Endothelial cell of umbilical vein (primary cell): Measurements from ENCODE around the gene SNAPC2. TPM values are rescaled to one million over a fixed set of nuclear protein-coding genes. Genes with fewer than 3 reads are reported as not detected.

Source experiments
- BruUV-seq: library from RNA; stranded (reverse); fragments of 400-500 nt; replicated peaks from 2 replicates; lab custom pipeline; 2021; lab: Mats Ljungman, UMichigan
- CTCF ChIA-PET: fragments of 300-600, 350-600 bp; sonication (Branson Sonifier 250); formaldehyde crosslinking; loops from one replicate; lab custom pipeline; 2021; ENCODE audit warnings: antibody characterized with exemption, inconsistent platforms; lab: Charles Lee
- POLR2A ChIA-PET: fragments of 300-600, 350-600 bp; sonication (Branson Sonifier 250); formaldehyde crosslinking; loops from one replicate; lab custom pipeline; 2021; ENCODE audit warnings: antibody characterized with exemption, inconsistent platforms; lab: Charles Lee
- DNase-seq: peaks from one replicate; pipeline ENCODE4 v3.0.0-alpha.2; 2011; ENCODE audit warnings: low read depth, low spot score
- FAIRE-seq: peaks from 2 replicates; lab custom pipeline; 2011; peaks lifted over from hg19 to GRCh38; lab: Jason Lieb, UNC
- H2AFZ ChIP-seq: 2 replicates; pipeline ENCODE4 v1.6.0; 2012; ENCODE audit warnings: low read depth, low read length, control low read depth, inconsistent platforms
- H3K27ac ChIP-seq: 2 replicates; pipeline ENCODE4 v1.5.1; 2011; ENCODE audit warnings: low read depth, mild to moderate bottlenecking, control low read depth, low read length, moderate library complexity; ENCODE audit not compliant: insufficient read depth
- H3K27me3 ChIP-seq, 2 experiments: 2 replicates each; pipeline versions ENCODE4 v1.6.0 to v1.6.1; 2011; ENCODE audit warnings: low read length in 2 of 2, mixed read lengths in 1 of 2; ENCODE audit not compliant: control insufficient read depth in 2 of 2, insufficient read depth in 2 of 2
- H3K36me3 ChIP-seq, 2 experiments: 2 replicates in 1 of 2; 3 replicates in 1 of 2; pipeline ENCODE4 v1.5.1; 2011; ENCODE audit warnings: low read length in 2 of 2, mild to moderate bottlenecking in 1 of 2, moderate library complexity in 1 of 2; ENCODE audit not compliant: control insufficient read depth in 2 of 2, insufficient read depth in 2 of 2; ENCODE audit errors: extremely low read depth in 1 of 2
- H3K4me1 ChIP-seq: 3 replicates; pipeline ENCODE4 v1.5.1; 2011; ENCODE audit warnings: mild to moderate bottlenecking, low read length; ENCODE audit not compliant: control insufficient read depth, insufficient read depth; ENCODE audit errors: extremely low read depth
- H3K4me2 ChIP-seq: 2 replicates; pipeline ENCODE4 v1.6.1; 2011; ENCODE audit warnings: low read length, control low read depth, mixed read lengths; ENCODE audit not compliant: insufficient read depth
- H3K4me3 ChIP-seq, 3 experiments: fragments of 200-600 bp in 1 of 3; sonication (generic), shearing (Covaris generic) in 1 of 3; replicated peaks in 1 of 3; 2 replicates each; pipeline ENCODE4 v1.5.1; 2011 to 2016; ENCODE audit warnings: control low read depth in 3 of 3, low read length in 3 of 3, mild to moderate bottlenecking in 2 of 3, inconsistent platforms in 1 of 3, low read depth in 1 of 3, moderate library complexity in 1 of 3; ENCODE audit not compliant: insufficient read depth in 1 of 3
- H3K79me2 ChIP-seq: 2 replicates; pipeline ENCODE4 v1.6.0; 2012; ENCODE audit warnings: low read length, inconsistent platforms; ENCODE audit not compliant: control insufficient read depth, insufficient read depth
- H3K9ac ChIP-seq: replicated peaks from 2 replicates; pipeline ENCODE3; 2011; ENCODE audit warnings: low read length, control low read depth; ENCODE audit not compliant: insufficient read depth; ENCODE audit errors: extremely low read depth
- H3K9me1 ChIP-seq: replicated peaks from 3 replicates; pipeline ENCODE4 v1.6.0; 2011; ENCODE audit warnings: mild to moderate bottlenecking, low read length; ENCODE audit not compliant: control insufficient read depth, insufficient read depth; ENCODE audit errors: extremely low read depth
- H3K9me3 ChIP-seq: replicated peaks from 2 replicates; pipeline ENCODE4 v1.5.1; 2012; ENCODE audit warnings: low read length, inconsistent platforms; ENCODE audit not compliant: control insufficient read depth, insufficient read depth
- H4K20me1 ChIP-seq: replicated peaks from 2 replicates; pipeline ENCODE3; 2011; ENCODE audit warnings: mild to moderate bottlenecking, low read length; ENCODE audit not compliant: control insufficient read depth, insufficient read depth; ENCODE audit errors: extremely low read depth
- EZH2 ChIP-seq: IDR thresholded peaks from 2 replicates; pipeline ENCODE4 v1.6.1; 2012; ENCODE audit warnings: borderline replicate concordance, low read depth, mild to moderate bottlenecking, moderate library complexity, low read length, inconsistent platforms; ENCODE audit not compliant: severe bottlenecking
- FOS ChIP-seq: IDR thresholded peaks from 2 replicates; pipeline ENCODE4 v1.6.1; 2011; ENCODE audit warnings: mild to moderate bottlenecking, low read length, moderate library complexity, borderline replicate concordance; ENCODE audit not compliant: insufficient read depth
- GATA2 ChIP-seq: IDR thresholded peaks from 2 replicates; pipeline ENCODE4 v1.7.0; 2011; ENCODE audit warnings: low read depth, mild to moderate bottlenecking, moderate library complexity, mixed read lengths, low read length; ENCODE audit not compliant: insufficient read length, insufficient read depth
- MYC ChIP-seq: IDR thresholded peaks from one replicate; pipeline ENCODE4 v1.6.1; 2011; ENCODE audit warnings: mild to moderate bottlenecking, low read depth, low read length
- POLR2A ChIP-seq: IDR thresholded peaks from 2 replicates; pipeline ENCODE4 v1.6.1; 2012; ENCODE audit warnings: low read depth, mild to moderate bottlenecking, control low read depth, low read length
- POLR2AphosphoS5 ChIP-seq: IDR thresholded peaks from 2 replicates; pipeline ENCODE4 v1.6.1; 2012; ENCODE audit warnings: low read depth, mild to moderate bottlenecking, control low read depth, low read length, moderate library complexity; ENCODE audit not compliant: insufficient read depth
- dilution Hi-C: fragments of 300-500 bp; cut with MboI; formaldehyde crosslinking; loops from one replicate; pipeline ENCODE4 v1.15.0; 2019; ENCODE audit warnings: low sequenced_read_pairs; ENCODE audit not compliant: extremely low pct_ligation_motif_present
- intact Hi-C: fragments of 100-400 bp; cut with micrococcal nuclease; formaldehyde crosslinking; loops from one replicate; pipeline ENCODE4 v1.10.0; 2022
- polyA plus RNA-seq, 4 experiments: library from polyadenylated mRNA; depleted of rRNA in 3 of 4; stranded (reverse) in 3 of 4; unstranded in 1 of 4; fragments of >200 nt; gene quantifications; 2 replicates each; pipeline versions ENCODE4 v1.2.1 to v1.2.3, GENCODE V29; 2011 to 2012; ENCODE audit warnings: missing spikeins in 1 of 4
- total RNA-seq: library from RNA; stranded (reverse); gene quantifications from 2 replicates; pipeline ENCODE4 v1.2.3, GENCODE V29; 2021
- TF ChIP-seq, protein P1 (sequence below): IDR thresholded peaks from 2 replicates; pipeline ENCODE4 v1.6.1; 2011; ENCODE audit not compliant: insufficient read depth, insufficient read length
- TF ChIP-seq, protein P2 (sequence below), 2 donors: IDR thresholded peaks; 1 replicate in 1 of 2; 2 replicates in 1 of 2; pipeline ENCODE4 v1.5.1; 2011; ENCODE audit warnings: low read length in 2 of 2, mild to moderate bottlenecking in 2 of 2, moderate library complexity in 2 of 2, control low read depth in 1 of 2, inconsistent platforms in 1 of 2, low read depth in 1 of 2; ENCODE audit not compliant: insufficient read depth in 1 of 2; ENCODE audit errors: extremely low read depth in 1 of 2

Gene SNAPC2
- total and polyA plus RNA-seq, 2 donors (not counting 3 experiments of a cell fraction or from before 2014, with no cell fraction given) = 23.7 to 25.8 TPM

DNA sequence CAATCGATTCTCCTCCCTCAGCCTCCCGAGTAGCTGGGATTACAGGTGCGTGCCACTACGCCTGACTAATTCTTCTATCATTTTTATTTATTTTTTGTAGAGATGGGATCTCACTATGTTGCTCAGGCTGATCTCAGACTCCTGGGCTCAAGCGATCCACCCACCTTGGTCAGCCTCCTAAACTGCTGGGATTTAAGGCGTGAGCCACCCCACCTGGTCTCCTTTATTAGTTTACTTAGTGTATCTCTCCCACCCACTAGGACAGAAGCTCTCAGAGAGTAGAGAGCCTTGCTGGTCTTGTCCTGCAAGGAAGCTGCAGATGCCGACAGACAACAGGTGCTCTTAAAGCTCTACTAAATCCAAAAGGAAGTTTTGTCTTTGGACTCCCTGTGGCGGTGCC is 34.3 kb upstream of the SNAPC2 start:
- Histone ChIP-seq H3K27me3 (no peaks in the 10 kb centered on the region), H3K4me2 (no peak overlapping the region), H3K79me2 (no peaks in the 10 kb centered on the region), H4K20me1 (no peaks in the 10 kb centered on the region), H3K36me3 (no peaks in the 10 kb centered on the region), H3K9me3 (no peaks in the 10 kb centered on the region), H3K27ac (no peak overlapping the region), H2AFZ (no peak overlapping the region), H3K9me1 (no peaks in the 10 kb centered on the region), H3K9ac (no peak overlapping the region), H3K4me1 (peaks cover 8% of the 10 kb centered on the region), H3K4me3 (no peak overlapping the region)
- ChIA-PET POLR2A (no interaction called here), CTCF (interaction anchor here (1.4 to 4.7 kb wide), 2 partner anchors 11 to 17 kb away, joined by 3 to 20 read pairs; no protein-coding TSS in a partner anchor)
- no TSS peak for BruUV-seq
- TF ChIP-seq, protein P1, sequence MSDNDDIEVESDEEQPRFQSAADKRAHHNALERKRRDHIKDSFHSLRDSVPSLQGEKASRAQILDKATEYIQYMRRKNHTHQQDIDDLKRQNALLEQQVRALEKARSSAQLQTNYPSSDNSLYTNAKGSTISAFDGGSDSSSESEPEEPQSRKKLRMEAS = no peak
- no peak for TF ChIP-seq MYC
- TF ChIP-seq, protein P2, sequence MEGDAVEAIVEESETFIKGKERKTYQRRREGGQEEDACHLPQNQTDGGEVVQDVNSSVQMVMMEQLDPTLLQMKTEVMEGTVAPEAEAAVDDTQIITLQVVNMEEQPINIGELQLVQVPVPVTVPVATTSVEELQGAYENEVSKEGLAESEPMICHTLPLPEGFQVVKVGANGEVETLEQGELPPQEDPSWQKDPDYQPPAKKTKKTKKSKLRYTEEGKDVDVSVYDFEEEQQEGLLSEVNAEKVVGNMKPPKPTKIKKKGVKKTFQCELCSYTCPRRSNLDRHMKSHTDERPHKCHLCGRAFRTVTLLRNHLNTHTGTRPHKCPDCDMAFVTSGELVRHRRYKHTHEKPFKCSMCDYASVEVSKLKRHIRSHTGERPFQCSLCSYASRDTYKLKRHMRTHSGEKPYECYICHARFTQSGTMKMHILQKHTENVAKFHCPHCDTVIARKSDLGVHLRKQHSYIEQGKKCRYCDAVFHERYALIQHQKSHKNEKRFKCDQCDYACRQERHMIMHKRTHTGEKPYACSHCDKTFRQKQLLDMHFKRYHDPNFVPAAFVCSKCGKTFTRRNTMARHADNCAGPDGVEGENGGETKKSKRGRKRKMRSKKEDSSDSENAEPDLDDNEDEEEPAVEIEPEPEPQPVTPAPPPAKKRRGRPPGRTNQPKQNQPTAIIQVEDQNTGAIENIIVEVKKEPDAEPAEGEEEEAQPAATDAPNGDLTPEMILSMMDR (IDR thresholded peaks at IDR 0.05; ENCODE audit: extremely low read depth in 1 of 2, insufficient read depth in 1 of 2, low read depth in 1 of 2, low read length in 2 of 2) = no peak
- TF ChIP-seq GATA2 = no peak
- TF ChIP-seq FOS = no peak
- TF ChIP-seq EZH2 = no peak
- no peak for TF ChIP-seq POLR2AphosphoS5
- no peak for TF ChIP-seq POLR2A
- intact Hi-C loops (no loop called here), dilution Hi-C loops (no loop called here)
- DNase-seq (no peak), FAIRE-seq (no peak)
